Measurements from ENCODE around the gene ACSF3.

- no peak for TF ChIP-seq CTCF (conservative IDR thresholded peaks at IDR 0.05 in 1 of 2, IDR thresholded peaks at IDR 0.05 in 1 of 2; ENCODE audit: low read depth in 1 of 2, low read length in 2 of 2)
- no peak for TF ChIP-seq EZH2 (IDR thresholded peaks at IDR 0.05; ENCODE audit: low read length, missing control alignments)
These were observed 104.2 kb downstream of the ACSF3 start for GRCh38 chr16:89197633-89198416.

Data from fibroblast of lung (primary cell).